NCI-H1092 treated with DMSO at 0.1 percent for 48 hours (cell line): ENCODE measurements around the gene HTR3A.

Experiments
- DNase-seq: peaks from one replicate; lab custom pipeline; 2025; lab: John Stamatoyannopoulos, UW

The HTR3A gene

DNA sequence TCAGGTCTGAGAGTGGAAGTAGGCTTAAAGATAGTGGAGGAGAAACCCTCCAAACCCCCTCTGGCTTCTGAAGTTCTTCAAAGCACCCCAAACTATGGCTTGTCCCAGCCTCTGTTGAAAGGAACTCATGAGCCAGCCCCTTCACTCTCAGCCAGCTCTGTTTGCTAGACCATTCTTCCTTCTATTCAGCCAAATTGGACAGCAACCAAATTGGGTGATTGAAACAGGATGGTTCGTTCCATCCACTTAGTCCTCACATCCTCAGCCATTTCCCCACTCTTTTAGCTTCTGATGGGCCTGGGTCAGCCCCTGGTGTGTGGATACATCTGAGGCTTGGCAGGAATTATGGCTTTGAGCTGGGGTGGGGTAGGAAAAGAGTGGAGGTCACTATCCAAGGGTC lies 4.5 kb downstream of the HTR3A start:
- peak; percentile 34 for DNase-seq

DNA sequence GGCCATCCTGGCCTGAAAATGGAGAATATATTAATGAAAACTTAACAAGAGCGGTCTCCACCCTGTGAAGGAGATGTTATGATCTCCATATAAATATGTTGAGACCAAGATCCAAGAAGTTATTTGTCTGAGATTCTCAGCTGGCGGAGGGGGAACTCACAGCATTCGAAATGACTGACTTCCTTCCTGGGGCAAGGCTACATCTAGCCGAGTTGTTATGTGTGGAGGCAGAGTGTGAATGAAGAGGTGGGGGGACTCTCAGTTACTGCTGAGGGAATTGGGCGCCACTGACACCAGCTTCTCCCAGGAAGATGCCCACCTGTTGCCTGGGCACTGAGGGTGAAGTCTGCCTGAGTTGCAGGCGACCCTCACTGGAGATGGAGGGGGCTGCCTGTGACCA lies 5.9 kb downstream of the HTR3A start:
- no peak for DNase-seq

DNA sequence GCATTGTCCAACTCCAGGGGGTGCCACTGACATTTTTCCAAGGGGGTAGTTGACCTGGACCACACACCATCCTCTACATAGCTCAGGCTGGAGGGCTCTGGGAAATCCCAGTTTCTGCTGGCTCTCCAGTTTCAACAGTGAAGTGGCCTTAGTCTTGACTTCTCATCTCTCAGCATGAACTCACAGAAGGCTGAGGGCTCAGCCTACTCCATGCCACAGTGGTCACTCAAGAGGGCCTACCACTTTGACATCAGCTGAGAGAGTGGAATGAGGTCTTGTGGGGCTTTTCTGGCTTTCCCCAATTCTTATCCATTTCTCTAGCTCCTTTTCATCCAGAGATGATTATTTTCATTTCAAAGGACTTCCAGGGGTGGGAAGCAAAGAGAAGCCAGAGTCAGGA lies 7.4 kb downstream of the HTR3A start:
- DNase-seq, result no peak

DNA sequence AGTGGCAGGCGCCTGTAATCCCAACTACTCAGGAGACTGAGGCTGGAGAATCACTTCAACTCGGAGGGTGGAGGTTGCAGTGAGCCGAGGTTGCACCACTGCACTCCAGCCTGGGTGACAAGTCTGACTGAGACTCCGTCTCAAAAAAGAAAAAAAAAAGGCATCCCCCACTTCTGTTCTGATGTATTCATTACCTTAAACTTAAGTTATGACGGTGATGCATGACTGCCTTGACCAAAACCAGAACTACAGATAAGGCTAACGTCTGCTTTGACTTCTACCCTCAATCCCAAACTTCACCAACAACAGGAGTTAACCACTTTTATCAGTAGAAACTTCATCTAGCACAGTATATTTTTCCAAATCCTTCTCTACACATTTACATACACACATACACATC lies 9.9 kb downstream of the HTR3A start:
- DNase-seq, result no peak

DNA sequence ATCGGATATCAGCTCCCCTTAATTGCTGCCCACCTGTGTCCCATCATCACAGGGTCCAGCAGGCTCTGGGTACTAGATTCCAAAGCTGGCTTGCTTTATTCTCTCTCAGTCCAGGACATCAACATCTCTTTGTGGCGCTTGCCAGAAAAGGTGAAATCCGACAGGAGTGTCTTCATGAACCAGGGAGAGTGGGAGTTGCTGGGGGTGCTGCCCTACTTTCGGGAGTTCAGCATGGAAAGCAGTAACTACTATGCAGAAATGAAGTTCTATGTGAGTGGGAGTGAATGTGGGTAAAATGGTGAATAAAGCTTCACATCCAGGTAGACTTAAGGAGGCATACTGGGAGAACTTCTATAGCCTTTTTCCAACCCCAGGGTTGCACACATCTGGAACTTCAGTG lies 11.0 kb downstream of the HTR3A start:
- no peak for DNase-seq

DNA sequence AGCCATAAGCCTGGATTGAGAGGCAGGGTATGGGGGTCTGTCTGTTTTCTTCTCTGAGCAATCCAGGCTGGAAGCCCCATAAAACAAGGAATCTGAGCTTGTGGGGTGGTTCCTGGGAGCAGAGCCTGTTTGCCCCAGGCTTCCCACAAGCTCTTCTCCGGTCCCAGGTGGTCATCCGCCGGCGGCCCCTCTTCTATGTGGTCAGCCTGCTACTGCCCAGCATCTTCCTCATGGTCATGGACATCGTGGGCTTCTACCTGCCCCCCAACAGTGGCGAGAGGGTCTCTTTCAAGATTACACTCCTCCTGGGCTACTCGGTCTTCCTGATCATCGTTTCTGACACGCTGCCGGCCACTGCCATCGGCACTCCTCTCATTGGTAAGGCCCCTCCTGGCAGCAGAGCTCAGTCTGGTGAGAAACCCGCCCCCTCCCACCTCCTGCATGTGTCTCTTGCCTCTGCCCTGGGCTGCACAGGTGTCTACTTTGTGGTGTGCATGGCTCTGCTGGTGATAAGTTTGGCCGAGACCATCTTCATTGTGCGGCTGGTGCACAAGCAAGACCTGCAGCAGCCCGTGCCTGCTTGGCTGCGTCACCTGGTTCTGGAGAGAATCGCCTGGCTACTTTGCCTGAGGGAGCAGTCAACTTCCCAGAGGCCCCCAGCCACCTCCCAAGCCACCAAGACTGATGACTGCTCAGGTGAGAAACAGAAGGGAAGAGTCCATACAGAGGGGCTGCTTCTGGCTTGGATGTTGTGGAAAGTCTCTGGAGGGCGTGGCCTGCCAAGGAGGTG lies 11.6 kb downstream of the HTR3A start:
- DNase-seq, result no peak

DNA sequence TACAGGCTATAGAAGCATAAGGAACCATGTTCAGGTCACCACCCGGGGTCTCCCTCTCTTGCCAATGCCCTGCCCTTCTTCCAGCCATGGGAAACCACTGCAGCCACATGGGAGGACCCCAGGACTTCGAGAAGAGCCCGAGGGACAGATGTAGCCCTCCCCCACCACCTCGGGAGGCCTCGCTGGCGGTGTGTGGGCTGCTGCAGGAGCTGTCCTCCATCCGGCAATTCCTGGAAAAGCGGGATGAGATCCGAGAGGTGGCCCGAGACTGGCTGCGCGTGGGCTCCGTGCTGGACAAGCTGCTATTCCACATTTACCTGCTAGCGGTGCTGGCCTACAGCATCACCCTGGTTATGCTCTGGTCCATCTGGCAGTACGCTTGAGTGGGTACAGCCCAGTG lies 14.5 kb downstream of the HTR3A start:
- DNase-seq, result no peak

DNA sequence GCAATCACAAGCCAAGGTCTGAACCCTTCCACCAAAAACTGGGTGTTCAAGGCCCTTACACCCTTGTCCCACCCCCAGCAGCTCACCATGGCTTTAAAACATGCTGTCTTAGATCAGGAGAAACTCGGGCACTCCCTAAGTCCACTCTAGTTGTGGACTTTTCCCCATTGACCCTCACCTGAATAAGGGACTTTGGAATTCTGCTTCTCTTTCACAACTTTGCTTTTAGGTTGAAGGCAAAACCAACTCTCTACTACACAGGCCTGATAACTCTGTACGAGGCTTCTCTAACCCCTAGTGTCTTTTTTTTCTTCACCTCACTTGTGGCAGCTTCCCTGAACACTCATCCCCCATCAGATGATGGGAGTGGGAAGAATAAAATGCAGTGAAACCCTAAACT lies 15.0 kb downstream of the HTR3A start:
- no peak for DNase-seq

DNA sequence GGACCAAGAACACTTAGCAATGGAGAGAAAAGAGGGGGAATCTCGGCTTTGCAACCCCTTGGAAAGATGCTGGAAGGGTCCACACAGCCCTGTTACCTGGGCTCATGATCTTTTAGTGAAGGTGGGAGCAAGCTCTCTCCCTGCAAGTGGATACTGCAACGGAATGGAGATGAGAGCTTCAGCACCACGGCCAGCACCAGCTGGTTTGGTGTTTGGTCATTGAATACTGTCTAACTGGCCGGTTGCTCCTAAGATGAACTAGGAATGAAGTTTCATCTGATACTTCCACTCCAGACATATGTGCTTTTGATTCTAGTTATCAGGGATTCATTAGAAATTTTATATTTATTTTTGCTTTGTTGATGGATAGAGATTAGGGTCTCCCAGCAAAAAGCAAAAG lies 16.3 kb downstream of the HTR3A start:
- no peak for DNase-seq

DNA sequence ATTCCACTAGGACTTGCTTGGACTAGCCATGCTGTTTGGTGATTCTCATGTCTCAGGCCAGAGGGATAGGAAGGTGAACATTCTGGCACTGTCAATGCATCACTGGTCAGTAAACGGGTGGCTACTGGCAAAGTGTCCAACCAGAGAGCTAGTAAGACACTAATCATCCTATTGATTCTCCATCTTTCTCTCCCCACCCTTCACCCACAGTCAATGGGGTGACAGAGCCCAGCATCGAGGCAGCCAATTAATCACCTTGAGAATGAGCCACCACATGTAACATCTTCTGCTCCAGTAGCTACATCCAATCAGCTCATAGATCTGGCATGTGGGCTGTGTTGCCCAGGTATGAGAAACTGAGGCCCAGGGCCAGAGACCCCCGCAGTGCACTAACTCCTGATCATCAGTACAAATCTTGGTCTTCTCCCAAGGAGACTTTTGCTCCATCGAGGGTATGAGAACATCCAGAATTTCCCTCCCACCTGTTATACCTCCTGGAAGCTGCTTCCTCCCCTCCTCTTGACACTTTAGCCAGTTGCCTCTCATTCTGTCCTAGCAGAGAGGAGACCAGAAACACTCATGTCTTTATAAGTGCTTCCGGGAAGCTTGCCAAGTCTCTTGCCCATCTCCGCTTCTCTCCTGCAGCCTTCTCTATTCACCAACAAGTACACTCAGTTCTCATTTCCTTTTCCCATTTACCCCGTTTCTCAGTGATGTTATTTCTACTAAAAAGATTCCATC lies 17.0 kb downstream of the HTR3A start:
- DNase-seq, result peak; percentile 95

DNA sequence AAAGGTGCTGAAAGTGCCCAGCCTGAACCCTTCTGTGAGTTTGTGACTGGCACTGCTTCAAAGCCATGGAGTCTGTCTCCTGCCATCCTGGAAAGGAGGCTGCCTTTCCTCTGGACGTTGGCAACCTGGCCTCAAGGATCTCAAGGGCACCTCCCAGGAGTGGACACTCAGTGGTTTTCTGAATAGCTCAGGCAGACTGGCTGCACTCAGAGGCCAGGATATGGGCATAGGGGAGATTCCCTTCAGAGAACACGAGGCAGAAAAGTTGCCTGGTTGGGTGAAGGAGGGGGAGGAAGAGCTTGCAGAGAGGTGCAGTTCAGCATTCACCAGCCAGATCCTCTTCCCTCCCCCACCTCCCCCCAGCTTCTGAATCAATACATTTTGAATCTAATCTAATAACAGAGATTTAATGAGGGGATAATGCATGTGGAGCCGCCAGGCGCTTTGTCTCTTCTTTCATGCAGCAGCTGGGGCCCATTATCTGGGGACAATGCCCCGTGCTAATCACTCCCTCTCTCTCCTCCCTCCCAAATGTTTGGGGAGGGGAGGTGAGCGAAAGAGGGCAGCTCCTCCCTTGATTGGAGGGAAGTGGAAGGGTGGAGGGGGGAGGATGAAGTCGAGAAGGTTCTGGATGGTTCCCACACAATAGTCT lies 17.7 kb downstream of the HTR3A start:
- peak; percentile 85 for DNase-seq

DNA sequence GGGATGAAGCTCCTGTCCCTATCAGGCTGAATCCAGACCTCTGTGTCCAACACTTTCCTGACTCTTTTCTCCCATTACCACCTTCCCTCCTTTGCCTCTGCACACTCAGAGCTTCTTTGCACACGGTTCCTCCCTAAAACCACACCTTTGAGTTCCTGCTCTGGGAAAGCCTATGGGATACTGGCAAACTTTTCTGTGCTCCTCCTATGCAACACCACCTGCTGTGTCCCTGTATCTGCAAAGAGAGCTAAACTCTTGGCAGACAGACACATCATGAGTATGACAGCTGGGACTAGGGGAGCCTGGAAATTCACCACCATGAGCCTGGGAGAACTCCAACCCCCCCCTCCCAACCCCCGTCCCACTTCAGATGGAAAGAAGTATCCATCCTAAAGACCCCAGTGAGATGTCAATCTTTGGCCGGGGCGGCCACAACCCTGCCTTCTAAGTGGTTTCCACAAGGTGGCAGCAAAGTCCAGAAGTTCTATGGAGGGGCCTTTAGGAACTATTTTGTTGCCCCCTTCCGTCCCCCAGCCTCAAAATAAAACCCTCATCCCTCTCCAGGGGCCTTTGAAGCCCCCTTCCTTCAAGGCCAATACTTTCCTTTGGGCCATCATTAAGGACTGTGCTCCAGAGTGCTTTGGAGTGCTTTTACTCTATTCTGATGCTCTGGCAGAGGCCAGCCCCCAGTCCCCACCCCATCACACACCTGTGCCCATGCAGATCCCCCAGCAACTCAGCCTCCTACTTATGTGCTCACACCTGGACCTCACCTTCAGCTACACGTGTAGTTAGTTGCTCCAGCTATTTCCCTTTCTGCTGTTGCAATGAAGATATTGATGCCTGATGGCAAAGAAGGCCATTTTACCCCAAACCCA lies 19.4 kb downstream of the HTR3A start:
- DNase-seq, result peak; percentile 19

DNA sequence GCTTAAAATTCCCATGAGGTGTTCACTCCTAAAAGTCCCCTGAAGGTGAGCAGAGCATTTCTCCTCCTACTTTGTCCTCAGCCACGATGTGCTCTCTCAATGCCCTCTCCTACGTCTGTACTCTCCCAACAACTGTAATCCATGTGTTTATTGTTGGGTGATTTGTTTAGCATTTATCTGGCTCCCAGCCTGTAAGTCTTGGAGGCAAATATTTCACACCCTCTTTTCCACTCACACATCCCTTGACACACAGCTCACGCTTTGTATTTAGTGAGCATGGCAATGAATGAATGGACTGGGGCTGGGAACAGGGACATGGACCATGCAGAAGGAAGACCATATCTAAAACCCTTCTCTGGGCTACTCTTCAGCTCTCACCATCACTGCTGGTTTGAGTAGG lies 22.6 kb downstream of the HTR3A start:
- no peak for DNase-seq

DNA sequence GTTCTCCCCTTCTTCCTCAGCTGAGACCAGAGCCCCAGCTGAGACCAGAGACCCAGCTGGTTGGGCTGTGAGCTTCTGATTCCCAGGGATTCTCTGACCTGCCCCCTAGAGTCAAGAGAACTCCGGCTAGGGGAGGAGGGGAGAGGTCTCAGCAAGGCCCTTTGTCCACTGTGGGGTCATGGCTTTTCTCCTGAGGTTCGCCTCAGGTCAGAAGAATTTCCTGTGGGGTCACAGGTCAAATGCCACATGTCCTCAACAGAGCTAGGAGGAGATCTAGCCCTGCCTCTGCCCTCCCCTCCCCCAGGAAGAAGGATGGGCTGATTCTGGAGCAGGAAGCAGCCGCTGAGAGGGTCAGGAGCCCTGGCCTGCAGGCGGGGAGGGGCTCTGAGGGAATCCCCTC lies 23.7 kb downstream of the HTR3A start:
- no peak for DNase-seq

DNA sequence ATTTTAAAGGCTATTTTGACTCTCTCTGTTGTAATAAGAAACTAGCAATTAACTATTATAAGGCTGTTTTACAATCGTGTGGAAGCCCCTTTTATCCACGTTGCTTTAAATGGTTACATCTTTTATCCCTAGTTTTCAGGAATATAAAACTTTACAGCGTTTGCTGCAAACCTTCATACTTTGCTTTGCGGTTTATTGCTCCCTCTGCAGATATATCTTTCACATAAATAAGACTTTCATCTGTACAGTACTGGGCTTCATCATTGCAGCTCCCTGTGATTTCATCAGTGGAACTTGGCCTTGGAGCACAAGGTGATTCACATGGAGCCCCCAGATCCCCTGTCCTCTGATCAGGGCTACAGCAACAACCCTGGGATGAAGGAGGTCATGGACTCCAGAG lies 25.6 kb downstream of the HTR3A start:
- DNase-seq, result no peak

DNA sequence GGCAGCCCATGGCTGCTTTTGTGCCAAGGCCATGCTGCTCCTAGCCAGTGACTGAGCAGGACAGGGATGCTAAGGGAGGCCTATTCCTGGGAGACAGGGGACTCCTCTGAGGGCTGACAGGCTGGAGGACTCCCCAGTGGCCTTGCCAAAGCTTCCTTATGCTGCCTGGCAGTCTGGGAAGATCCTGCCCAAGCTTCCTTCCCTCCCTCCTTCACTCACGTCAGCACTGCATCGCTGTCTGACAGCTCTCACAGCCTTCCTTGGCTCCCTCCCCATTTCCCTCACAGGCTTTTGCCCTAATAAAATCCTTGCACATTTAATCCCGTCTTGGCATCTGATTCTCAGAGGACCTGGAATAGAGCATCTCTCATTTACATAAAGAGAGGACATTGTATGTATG lies 26.5 kb downstream of the HTR3A start:
- no peak for DNase-seq

DNA sequence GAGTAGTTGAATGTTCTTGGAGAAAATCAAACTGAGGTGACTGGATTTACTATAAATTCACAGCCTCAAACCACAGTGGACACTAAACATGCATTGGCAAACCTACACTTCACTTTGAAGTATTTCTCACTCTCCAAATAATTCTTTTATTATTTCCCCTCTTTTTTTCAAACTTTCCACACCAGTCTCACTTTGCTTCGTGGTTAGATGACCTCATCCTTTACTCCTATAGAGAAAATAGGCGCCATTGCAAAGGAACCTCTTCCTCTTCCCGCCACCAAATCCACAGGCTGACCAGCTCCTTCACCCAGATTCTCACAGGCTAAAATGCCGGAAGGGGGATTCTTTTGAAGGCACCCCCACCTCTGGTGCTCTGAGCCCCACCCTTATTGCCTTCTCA lies 33.4 kb downstream of the HTR3A start:
- DNase-seq, result no peak

DNA sequence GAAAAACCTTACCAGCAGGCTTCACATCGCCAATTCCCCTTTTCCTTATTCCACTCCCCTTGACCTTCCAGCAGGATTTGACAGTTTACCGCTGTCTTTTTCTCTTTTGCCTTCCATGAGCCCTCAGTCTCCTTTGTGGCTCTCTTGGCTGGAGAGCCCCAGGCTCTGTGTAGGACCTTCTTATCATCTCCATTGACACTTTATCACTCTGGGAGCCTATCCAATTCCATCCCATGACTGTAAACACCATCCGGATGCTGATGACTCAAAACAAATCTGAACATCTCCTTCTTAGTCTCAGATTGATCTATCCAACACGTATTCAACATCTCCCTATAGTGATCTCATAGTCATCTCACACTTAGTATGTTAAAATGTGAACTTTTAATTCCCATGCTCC lies 36.0 kb downstream of the HTR3A start:
- no peak for DNase-seq

DNA sequence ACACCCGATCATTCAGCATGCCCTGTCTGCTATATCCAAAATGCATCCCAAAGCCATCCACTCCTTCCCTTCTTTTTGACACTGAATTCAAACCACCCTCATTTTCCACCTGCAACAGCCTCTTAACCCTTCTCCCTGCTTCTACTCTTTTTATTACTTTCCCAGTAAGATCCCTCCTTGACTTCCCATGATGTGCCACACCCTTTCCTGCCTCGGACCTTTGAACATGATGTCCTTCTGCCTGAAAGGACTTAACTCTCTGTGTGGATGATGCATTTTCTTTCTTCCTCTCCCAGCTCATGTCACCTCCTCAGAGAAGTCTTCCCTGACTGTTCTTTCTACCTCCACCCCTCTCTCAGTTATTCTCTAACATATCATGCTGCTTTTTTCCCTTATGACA lies 36.5 kb downstream of the HTR3A start:
- DNase-seq, result no peak

DNA sequence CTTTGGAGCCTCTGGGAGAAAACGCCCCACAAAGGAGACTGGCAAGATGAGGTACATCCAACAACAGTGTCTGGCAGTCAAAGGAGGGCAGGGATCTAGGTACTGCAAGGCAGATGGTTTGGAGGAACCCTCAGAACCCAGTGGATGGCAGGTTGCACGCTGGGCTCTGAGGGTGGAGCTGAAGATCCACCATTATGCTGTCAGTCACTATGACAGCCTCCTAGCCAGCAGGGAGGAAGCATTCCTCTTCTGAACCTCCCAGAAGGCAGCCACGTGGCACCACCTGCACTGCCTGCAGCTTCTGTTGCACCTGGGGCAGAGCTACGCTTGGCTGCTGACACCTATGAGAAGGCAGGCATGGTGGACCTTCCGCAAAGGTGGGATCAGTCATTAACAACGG lies 40.2 kb downstream of the HTR3A start:
- no peak for DNase-seq

DNA sequence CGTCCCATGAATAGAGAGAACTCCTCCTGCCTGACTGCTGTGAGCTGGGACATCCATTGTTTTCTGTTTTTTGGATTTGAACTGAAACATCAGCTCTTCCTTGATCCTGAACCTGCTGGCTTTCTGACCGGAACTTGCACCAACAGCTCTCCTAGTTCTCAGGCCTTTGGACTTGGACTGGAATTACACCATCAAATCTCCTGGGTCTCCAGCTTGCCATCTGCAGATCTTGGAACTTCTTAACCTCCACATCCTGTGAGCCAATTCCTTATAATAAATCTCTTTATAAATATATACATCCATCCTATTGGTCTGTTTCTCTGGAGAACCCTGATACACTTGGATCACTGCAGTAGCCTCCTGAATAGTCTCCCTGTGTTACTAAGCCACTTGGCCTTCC lies 42.1 kb downstream of the HTR3A start:
- no peak for DNase-seq

DNA sequence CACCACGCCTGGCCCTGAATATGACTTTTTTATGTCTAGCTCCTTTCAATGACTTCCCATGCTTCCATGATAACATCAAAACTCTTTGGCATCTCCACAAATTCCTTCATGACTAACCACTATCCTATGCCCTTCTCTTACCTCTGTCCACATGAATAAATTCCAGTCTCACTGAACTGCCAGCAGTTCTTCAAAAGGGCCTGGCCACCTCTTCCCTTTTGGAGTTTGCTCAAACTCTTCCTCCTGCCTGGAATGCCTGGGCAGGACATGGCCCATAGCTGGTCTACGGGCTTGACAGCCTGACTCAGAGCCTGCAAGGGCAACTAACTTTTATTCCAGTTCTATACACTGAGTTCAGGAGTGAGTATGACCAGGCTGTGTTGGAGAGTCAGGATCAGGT lies 42.8 kb downstream of the HTR3A start:
- no peak for DNase-seq
